ENCODE results near the gene MACO1. TPM values are rescaled to one million over a fixed set of nuclear protein-coding genes. Genes with fewer than 3 reads are reported as not detected.

MACO1 gene
- total and polyA plus RNA-seq, 2 of the 8 experiments (the other 6 are each of a cell fraction or from before 2014, with no cell fraction given) = 3.5 to 15.1 TPM

DNA sequence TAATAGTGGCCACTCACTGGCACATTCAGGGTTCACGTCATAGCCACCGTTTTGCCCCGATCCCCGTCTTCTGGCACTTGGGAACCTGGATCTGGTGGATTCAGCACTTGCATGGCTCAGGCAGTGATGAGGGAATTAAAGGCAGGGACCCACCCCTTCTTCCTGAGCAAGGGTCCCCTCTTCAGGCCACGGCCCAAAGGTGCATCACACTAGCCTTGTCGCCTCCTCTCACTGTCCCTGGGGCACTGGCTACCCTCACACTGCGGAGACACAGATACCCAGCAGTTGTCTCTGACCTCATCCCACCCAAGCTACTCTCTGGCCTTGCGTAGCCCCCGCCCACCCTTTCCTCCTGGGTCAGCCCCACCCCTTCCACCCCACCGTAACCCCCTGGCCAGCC is 92.8 kb downstream of the MACO1 start (continued):
- TF ChIP-seq, protein P1, sequence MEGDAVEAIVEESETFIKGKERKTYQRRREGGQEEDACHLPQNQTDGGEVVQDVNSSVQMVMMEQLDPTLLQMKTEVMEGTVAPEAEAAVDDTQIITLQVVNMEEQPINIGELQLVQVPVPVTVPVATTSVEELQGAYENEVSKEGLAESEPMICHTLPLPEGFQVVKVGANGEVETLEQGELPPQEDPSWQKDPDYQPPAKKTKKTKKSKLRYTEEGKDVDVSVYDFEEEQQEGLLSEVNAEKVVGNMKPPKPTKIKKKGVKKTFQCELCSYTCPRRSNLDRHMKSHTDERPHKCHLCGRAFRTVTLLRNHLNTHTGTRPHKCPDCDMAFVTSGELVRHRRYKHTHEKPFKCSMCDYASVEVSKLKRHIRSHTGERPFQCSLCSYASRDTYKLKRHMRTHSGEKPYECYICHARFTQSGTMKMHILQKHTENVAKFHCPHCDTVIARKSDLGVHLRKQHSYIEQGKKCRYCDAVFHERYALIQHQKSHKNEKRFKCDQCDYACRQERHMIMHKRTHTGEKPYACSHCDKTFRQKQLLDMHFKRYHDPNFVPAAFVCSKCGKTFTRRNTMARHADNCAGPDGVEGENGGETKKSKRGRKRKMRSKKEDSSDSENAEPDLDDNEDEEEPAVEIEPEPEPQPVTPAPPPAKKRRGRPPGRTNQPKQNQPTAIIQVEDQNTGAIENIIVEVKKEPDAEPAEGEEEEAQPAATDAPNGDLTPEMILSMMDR (IDR thresholded peaks at IDR 0.05; ENCODE audit: control extremely low read depth in 1 of 3, insufficient read depth in 1 of 3, low read depth in 1 of 3, low read length in 3 of 3) = peak; percentile 89 to 96 (median 94)
- TF ChIP-seq KDM1A (IDR thresholded peaks at IDR 0.05; ENCODE audit: borderline replicate concordance, low read length) (no peak), BCL11A (IDR thresholded peaks at IDR 0.05; ENCODE audit: low read depth in 2 of 2, low read length in 2 of 2) (no peak), TAF1 (IDR thresholded peaks at IDR 0.05; ENCODE audit: low read depth, low read length) (no peak), SIN3A (conservative IDR thresholded peaks at IDR 0.05 in 1 of 2, IDR thresholded peaks at IDR 0.05 in 1 of 2; ENCODE audit: low read depth in 1 of 2, low read length in 2 of 2) (no peak), SIX5 (IDR thresholded peaks at IDR 0.05; ENCODE audit: low read depth, low read length) (no peak), TCF12 (IDR thresholded peaks at IDR 0.05; ENCODE audit: low read depth, low read length) (no peak), HDAC6 (IDR thresholded peaks at IDR 0.05; ENCODE audit: low read depth, low read length) (no peak), JUN (IDR thresholded peaks at IDR 0.05; ENCODE audit: low read depth, low read length) (no peak), CHD1 (IDR thresholded peaks at IDR 0.05; ENCODE audit: low read depth, low read length) (no peak), JUND (IDR thresholded peaks at IDR 0.05; ENCODE audit: low read length) (no peak), NRF1 (IDR thresholded peaks at IDR 0.05; ENCODE audit: low read depth, low read length) (no peak), MAFK (IDR thresholded peaks at IDR 0.05; ENCODE audit: low read depth, low read length) (no peak), NANOG (IDR thresholded peaks at IDR 0.05; ENCODE audit: insufficient read depth, low read depth, low read length, poor library complexity, severe bottlenecking) (no peak), RXRA (IDR thresholded peaks at IDR 0.05; ENCODE audit: insufficient read depth, low read depth, low read length) (no peak)
- TF ChIP-seq, protein P2, sequence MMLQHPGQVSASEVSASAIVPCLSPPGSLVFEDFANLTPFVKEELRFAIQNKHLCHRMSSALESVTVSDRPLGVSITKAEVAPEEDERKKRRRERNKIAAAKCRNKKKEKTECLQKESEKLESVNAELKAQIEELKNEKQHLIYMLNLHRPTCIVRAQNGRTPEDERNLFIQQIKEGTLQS (IDR thresholded peaks at IDR 0.05; ENCODE audit: insufficient read depth, low read depth, low read length) = no peak
